Neutrophil (primary cell): Measurements from ENCODE around the gene STAMBP.
"Not testable (repeated sequence)": the region's sequence is repeated elsewhere in the genome, so short reads cannot be mapped to it uniquely, and the experiment has no call there.

ENCODE experiments used
- H3K27ac ChIP-seq: fragments of 200-600 bp; sonication (generic); 2 replicates; pipeline ENCODE4 v1.5.1; 2016; ENCODE audit warnings: mild to moderate bottlenecking, moderate library complexity
- H3K27me3 ChIP-seq: fragments of 200-600 bp; sonication (generic); 2 replicates; pipeline ENCODE4 v1.6.0; 2016; ENCODE audit warnings: mild to moderate bottlenecking
- H3K36me3 ChIP-seq: fragments of 200-600 bp; sonication (generic); 2 replicates; pipeline ENCODE4 v1.5.1; 2017
- H3K4me1 ChIP-seq, 2 experiments: fragments of 200-600 bp in 1 of 2; sonication (generic) in 1 of 2; 1 replicate in 1 of 2; 2 replicates in 1 of 2; pipeline versions ENCODE4 v1.5.1 to v1.6.1; 2013 to 2016; ENCODE audit warnings: low read depth in 1 of 2, low read length in 1 of 2, mild to moderate bottlenecking in 1 of 2, moderate library complexity in 1 of 2; ENCODE audit not compliant: control insufficient read depth in 1 of 2, insufficient read depth in 1 of 2
- H3K4me3 ChIP-seq, 2 experiments: fragments of 200-600 bp in 1 of 2; sonication (generic) in 1 of 2; 1 replicate in 1 of 2; 2 replicates in 1 of 2; pipeline ENCODE4 v1.5.1; 2013 to 2016; ENCODE audit warnings: low read depth in 1 of 2, low read length in 1 of 2, mild to moderate bottlenecking in 1 of 2, moderate library complexity in 1 of 2
- H3K9me3 ChIP-seq: fragments of 200-600 bp; sonication (generic); 2 replicates; pipeline ENCODE4 v1.5.1; 2016
- CTCF ChIP-seq: fragments of 200-600 bp; sonication (generic); IDR thresholded peaks from 2 replicates; pipeline ENCODE4 v1.5.1; 2016; ENCODE audit warnings: antibody characterized with exemption

STAMBP gene

GRCh38 chr2:73828818-73829570 lies at the start of gene STAMBP:
Gene STAMBP (plus strand): TSS chr2:73828961. CDS start chr2:73830857, 1,896 bp downstream.
- no peaks in the 10 kb centered on the region for H3K9me3 ChIP-seq
- H3K4me1 ChIP-seq, result peaks cover 24 to 27% of the 10 kb centered on the region in 2 experiments
- H3K36me3 ChIP-seq, result peaks cover 4% of the 10 kb centered on the region
- TF ChIP-seq CTCF, result peak; percentile 15
- H3K27me3 ChIP-seq, result no peaks in the 10 kb centered on the region
- peak within 1 kb of the TSS; percentile 82 to 83 for H3K4me3 ChIP-seq
- H3K27ac ChIP-seq, result peak within 1 kb of the TSS; percentile 99

- Histone ChIP-seq H3K4me3 (peak within 1 kb of the TSS; percentile 74 to 91), H3K27ac (peak within 1 kb of the TSS; percentile 90), H3K36me3 (peaks cover 25% of the 10 kb centered on the region), H3K4me1 (peaks cover 13 to 15% of the 10 kb centered on the region in 2 experiments), H3K27me3 (no peaks in the 10 kb centered on the region), H3K9me3 (no peaks in the 10 kb centered on the region)
- peak; percentile 95 for TF ChIP-seq CTCF
Observed at GRCh38 chr2:73779467-73780236, 49.1 kb upstream of the STAMBP start, which contains the start of gene DUSP11. Gene DUSP11 (minus strand): TSS chr2:73780103. CDS start chr2:73779974, 129 bp downstream.

GRCh38 chr2:73780237-73780582 lies 48.6 kb upstream of the STAMBP start:
- Histone ChIP-seq H3K9me3 (no peaks in the 10 kb centered on the region), H3K27me3 (no peaks in the 10 kb centered on the region), H3K36me3 (peaks cover 21% of the 10 kb centered on the region), H3K4me1 (peaks cover 13 to 15% of the 10 kb centered on the region in 2 experiments), H3K4me3 (peak overlapping the region; percentile 74 to 91), H3K27ac (peak overlapping the region; percentile 90)
- TF ChIP-seq CTCF, result no peak

- not testable (repeated sequence) for H3K27me3 ChIP-seq, H3K36me3 ChIP-seq, H3K9me3 ChIP-seq, H3K27ac ChIP-seq, H3K4me3 ChIP-seq
- peaks cover 12 to 13% of the 10 kb centered on the region in 2 experiments for H3K4me1 ChIP-seq
Observed at GRCh38 chr2:73783402-73783801, 45.4 kb upstream of the STAMBP start.

- not testable (repeated sequence) for H3K27ac ChIP-seq, H3K36me3 ChIP-seq
Observed at GRCh38 chr2:73783883-73784282, 44.9 kb upstream of the STAMBP start, which contains the start of gene C2orf78. Gene C2orf78 (plus strand): TSS chr2:73784183. CDS start chr2:73784310, 127 bp downstream.

GRCh38 chr2:73811878-73812277 lies 16.9 kb upstream of the STAMBP start:
- no peak overlapping the region for H3K27ac ChIP-seq
- H3K4me3 ChIP-seq, result no peak overlapping the region
- H3K9me3 ChIP-seq, result no peaks in the 10 kb centered on the region
- no peaks in the 10 kb centered on the region for H3K36me3 ChIP-seq
- H3K27me3 ChIP-seq, result no peaks in the 10 kb centered on the region
- TF ChIP-seq CTCF, result no peak
- H3K4me1 ChIP-seq, result no peaks in the 10 kb centered on the region

More at GRCh38 chr2:73783883-73784282, 44.9 kb upstream of the STAMBP start, which contains the start of gene C2orf78:
- not testable (repeated sequence) for H3K27me3 ChIP-seq, H3K4me3 ChIP-seq, H3K9me3 ChIP-seq
- H3K4me1 ChIP-seq, result peaks cover 8 to 11% of the 10 kb centered on the region in 2 experiments
